Muscle layer of duodenum (tissue), 2 donors: Measurements from ENCODE around the gene PFDN1.

Source experiments
- H3K27ac ChIP-seq: one replicate; pipeline ENCODE4 v1.7.0; 2013; ENCODE audit warnings: mild to moderate bottlenecking, low read length
- H3K27me3 ChIP-seq: one replicate; pipeline ENCODE4 v1.7.0; 2013; ENCODE audit warnings: low read depth, mild to moderate bottlenecking, control low read depth, low read length
- H3K36me3 ChIP-seq, 2 donors: one replicate each; pipeline ENCODE4 v1.7.0; 2013; ENCODE audit warnings: low read length in 2 of 2, control low read depth in 1 of 2, mild to moderate bottlenecking in 1 of 2; ENCODE audit not compliant: insufficient read depth in 2 of 2, control insufficient read depth in 1 of 2
- H3K4me1 ChIP-seq, 2 donors: one replicate each; pipeline ENCODE4 v1.7.0; 2013; ENCODE audit warnings: low read length in 2 of 2, mild to moderate bottlenecking in 2 of 2, control low read depth in 1 of 2, moderate library complexity in 1 of 2; ENCODE audit not compliant: insufficient read depth in 2 of 2, control insufficient read depth in 1 of 2
- H3K4me3 ChIP-seq, 2 donors: one replicate each; pipeline ENCODE4 v1.7.0; 2013; ENCODE audit warnings: low read length in 2 of 2, low read depth in 1 of 2, mild to moderate bottlenecking in 1 of 2
- H3K9me3 ChIP-seq, 2 donors: one replicate each; pipeline ENCODE4 v1.7.0; 2013; ENCODE audit warnings: low read length in 2 of 2, control low read depth in 1 of 2, mild to moderate bottlenecking in 1 of 2; ENCODE audit not compliant: control insufficient read depth in 1 of 2
- donor health status: healthy.

The PFDN1 gene

GRCh38 chr5:140243706-140244250 is 59.1 kb downstream of the PFDN1 start:
- no peaks in the 10 kb centered on the region for H3K27me3 ChIP-seq
- H3K4me1 ChIP-seq = peaks cover 27 to 77% of the 10 kb centered on the region in 2 donors
- H3K4me3 ChIP-seq = no peak overlapping the region
- H3K36me3 ChIP-seq = no peaks in the 10 kb centered on the region
- H3K27ac ChIP-seq = no peak overlapping the region
- no peaks in the 10 kb centered on the region for H3K9me3 ChIP-seq

- H3K4me1 ChIP-seq = peaks cover 27 to 77% of the 10 kb centered on the region in 2 donors
- no peak overlapping the region for H3K27ac ChIP-seq
- no peak overlapping the region for H3K4me3 ChIP-seq
- H3K27me3 ChIP-seq = no peaks in the 10 kb centered on the region
- H3K9me3 ChIP-seq = no peaks in the 10 kb centered on the region
- no peaks in the 10 kb centered on the region for H3K36me3 ChIP-seq
Observed at GRCh38 chr5:140242890-140243585, 59.9 kb downstream of the PFDN1 start.

- H3K27ac ChIP-seq = peak overlapping the region; percentile 53
- peak overlapping the region; percentile 2 to 8 for H3K4me3 ChIP-seq
- H3K27me3 ChIP-seq = no peaks in the 10 kb centered on the region
- H3K9me3 ChIP-seq = no peaks in the 10 kb centered on the region
- H3K4me1 ChIP-seq = peaks cover 27 to 77% of the 10 kb centered on the region in 2 donors
- H3K36me3 ChIP-seq = no peaks in the 10 kb centered on the region
Observed at GRCh38 chr5:140242099-140242498, 60.8 kb downstream of the PFDN1 start.

GRCh38 chr5:140240987-140241706 is 61.8 kb downstream of the PFDN1 start:
- H3K4me1 ChIP-seq = peaks cover 30 to 67% of the 10 kb centered on the region in 2 donors
- H3K4me3 ChIP-seq = peak overlapping the region; percentile 2 to 8
- no peaks in the 10 kb centered on the region for H3K9me3 ChIP-seq

GRCh38 chr5:140239939-140240700 is 62.8 kb downstream of the PFDN1 start:
- H3K4me3 ChIP-seq = no peak overlapping the region
- no peaks in the 10 kb centered on the region for H3K36me3 ChIP-seq
- H3K27me3 ChIP-seq = no peaks in the 10 kb centered on the region
- peaks cover 30 to 57% of the 10 kb centered on the region in 2 donors for H3K4me1 ChIP-seq
- H3K27ac ChIP-seq = no peak overlapping the region
- no peaks in the 10 kb centered on the region for H3K9me3 ChIP-seq

More at GRCh38 chr5:140240987-140241706, 61.8 kb downstream of the PFDN1 start:
- Histone ChIP-seq H3K27ac (peak overlapping the region; percentile 53), H3K27me3 (no peaks in the 10 kb centered on the region), H3K36me3 (no peaks in the 10 kb centered on the region)

GRCh38 chr5:140239461-140239860 is 63.4 kb downstream of the PFDN1 start:
- peaks cover 27 to 50% of the 10 kb centered on the region in 2 donors for H3K4me1 ChIP-seq
- no peak overlapping the region for H3K27ac ChIP-seq
- H3K27me3 ChIP-seq = no peaks in the 10 kb centered on the region
- no peaks in the 10 kb centered on the region for H3K9me3 ChIP-seq
- no peaks in the 10 kb centered on the region for H3K36me3 ChIP-seq
- no peak overlapping the region for H3K4me3 ChIP-seq

- Histone ChIP-seq H3K27ac (no peak overlapping the region), H3K36me3 (no peaks in the 10 kb centered on the region), H3K27me3 (no peaks in the 10 kb centered on the region), H3K4me3 (no peak overlapping the region), H3K9me3 (no peaks in the 10 kb centered on the region), H3K4me1 (peaks cover 27 to 43% of the 10 kb centered on the region in 2 donors)
Observed at GRCh38 chr5:140238756-140239155, 64.1 kb downstream of the PFDN1 start.

GRCh38 chr5:140236891-140237598 is 65.9 kb downstream of the PFDN1 start:
- Histone ChIP-seq H3K9me3 (no peaks in the 10 kb centered on the region), H3K4me3 (no peak overlapping the region), H3K27ac (no peak overlapping the region), H3K4me1 (peaks cover 22 to 27% of the 10 kb centered on the region in 2 donors), H3K36me3 (no peaks in the 10 kb centered on the region), H3K27me3 (no peaks in the 10 kb centered on the region)

- no peaks in the 10 kb centered on the region for H3K36me3 ChIP-seq
- H3K27me3 ChIP-seq = no peaks in the 10 kb centered on the region
- no peak overlapping the region for H3K27ac ChIP-seq
- H3K4me1 ChIP-seq = peaks cover 13 to 16% of the 10 kb centered on the region in 2 donors
- no peak overlapping the region for H3K4me3 ChIP-seq
- no peaks in the 10 kb centered on the region for H3K9me3 ChIP-seq
Observed at GRCh38 chr5:140235791-140236551, 66.9 kb downstream of the PFDN1 start.

GRCh38 chr5:140234377-140234989 is 68.4 kb downstream of the PFDN1 start:
- Histone ChIP-seq H3K4me3 (no peak overlapping the region), H3K36me3 (no peaks in the 10 kb centered on the region), H3K4me1 (peaks cover 1 to 4% of the 10 kb centered on the region in 2 donors), H3K27me3 (no peaks in the 10 kb centered on the region), H3K9me3 (no peaks in the 10 kb centered on the region), H3K27ac (no peak overlapping the region)
